Endothelial cell of umbilical vein (primary cell): ENCODE results near the gene RTN3. TPM values are rescaled to one million over a fixed set of nuclear protein-coding genes. Genes with fewer than 3 reads are reported as not detected.
"Not testable (repeated sequence)": the region's sequence is repeated elsewhere in the genome, so short reads cannot be mapped to it uniquely, and the experiment has no call there.

Experiments
- BruUV-seq: library from RNA; stranded (reverse); fragments of 400-500 nt; replicated peaks from 2 replicates; lab custom pipeline; 2021; lab: Mats Ljungman, UMichigan
- CTCF ChIA-PET: fragments of 300-600, 350-600 bp; sonication (Branson Sonifier 250); formaldehyde crosslinking; loops from one replicate; lab custom pipeline; 2021; ENCODE audit warnings: antibody characterized with exemption, inconsistent platforms; lab: Charles Lee
- POLR2A ChIA-PET: fragments of 300-600, 350-600 bp; sonication (Branson Sonifier 250); formaldehyde crosslinking; loops from one replicate; lab custom pipeline; 2021; ENCODE audit warnings: antibody characterized with exemption, inconsistent platforms; lab: Charles Lee
- DNase-seq: peaks from one replicate; pipeline ENCODE4 v3.0.0-alpha.2; 2011; ENCODE audit warnings: low read depth, low spot score
- FAIRE-seq: peaks from 2 replicates; lab custom pipeline; 2011; peaks lifted over from hg19 to GRCh38; lab: Jason Lieb, UNC
- H2AFZ ChIP-seq: 2 replicates; pipeline ENCODE4 v1.6.0; 2012; ENCODE audit warnings: low read depth, low read length, control low read depth, inconsistent platforms
- H3K27ac ChIP-seq: 2 replicates; pipeline ENCODE4 v1.5.1; 2011; ENCODE audit warnings: low read depth, mild to moderate bottlenecking, control low read depth, low read length, moderate library complexity; ENCODE audit not compliant: insufficient read depth
- H3K27me3 ChIP-seq, 2 experiments: 2 replicates each; pipeline versions ENCODE4 v1.6.0 to v1.6.1; 2011; ENCODE audit warnings: low read length in 2 of 2, mixed read lengths in 1 of 2; ENCODE audit not compliant: control insufficient read depth in 2 of 2, insufficient read depth in 2 of 2
- H3K36me3 ChIP-seq, 2 experiments: 2 replicates in 1 of 2; 3 replicates in 1 of 2; pipeline ENCODE4 v1.5.1; 2011; ENCODE audit warnings: low read length in 2 of 2, mild to moderate bottlenecking in 1 of 2, moderate library complexity in 1 of 2; ENCODE audit not compliant: control insufficient read depth in 2 of 2, insufficient read depth in 2 of 2; ENCODE audit errors: extremely low read depth in 1 of 2
- H3K4me1 ChIP-seq: 3 replicates; pipeline ENCODE4 v1.5.1; 2011; ENCODE audit warnings: mild to moderate bottlenecking, low read length; ENCODE audit not compliant: control insufficient read depth, insufficient read depth; ENCODE audit errors: extremely low read depth
- H3K4me2 ChIP-seq: 2 replicates; pipeline ENCODE4 v1.6.1; 2011; ENCODE audit warnings: low read length, control low read depth, mixed read lengths; ENCODE audit not compliant: insufficient read depth
- H3K4me3 ChIP-seq, 3 experiments: fragments of 200-600 bp in 1 of 3; sonication (generic), shearing (Covaris generic) in 1 of 3; replicated peaks in 1 of 3; 2 replicates each; pipeline ENCODE4 v1.5.1; 2011 to 2016; ENCODE audit warnings: control low read depth in 3 of 3, low read length in 3 of 3, mild to moderate bottlenecking in 2 of 3, inconsistent platforms in 1 of 3, low read depth in 1 of 3, moderate library complexity in 1 of 3; ENCODE audit not compliant: insufficient read depth in 1 of 3
- H3K79me2 ChIP-seq: 2 replicates; pipeline ENCODE4 v1.6.0; 2012; ENCODE audit warnings: low read length, inconsistent platforms; ENCODE audit not compliant: control insufficient read depth, insufficient read depth
- H3K9ac ChIP-seq: replicated peaks from 2 replicates; pipeline ENCODE3; 2011; ENCODE audit warnings: low read length, control low read depth; ENCODE audit not compliant: insufficient read depth; ENCODE audit errors: extremely low read depth
- H3K9me1 ChIP-seq: replicated peaks from 3 replicates; pipeline ENCODE4 v1.6.0; 2011; ENCODE audit warnings: mild to moderate bottlenecking, low read length; ENCODE audit not compliant: control insufficient read depth, insufficient read depth; ENCODE audit errors: extremely low read depth
- H3K9me3 ChIP-seq: replicated peaks from 2 replicates; pipeline ENCODE4 v1.5.1; 2012; ENCODE audit warnings: low read length, inconsistent platforms; ENCODE audit not compliant: control insufficient read depth, insufficient read depth
- H4K20me1 ChIP-seq: replicated peaks from 2 replicates; pipeline ENCODE3; 2011; ENCODE audit warnings: mild to moderate bottlenecking, low read length; ENCODE audit not compliant: control insufficient read depth, insufficient read depth; ENCODE audit errors: extremely low read depth
- CTCF ChIP-seq, 2 donors: IDR thresholded peaks; 1 replicate in 1 of 2; 2 replicates in 1 of 2; pipeline ENCODE4 v1.5.1; 2011; ENCODE audit warnings: low read length in 2 of 2, mild to moderate bottlenecking in 2 of 2, moderate library complexity in 2 of 2, control low read depth in 1 of 2, inconsistent platforms in 1 of 2, low read depth in 1 of 2; ENCODE audit not compliant: insufficient read depth in 1 of 2; ENCODE audit errors: extremely low read depth in 1 of 2
- EZH2 ChIP-seq: IDR thresholded peaks from 2 replicates; pipeline ENCODE4 v1.6.1; 2012; ENCODE audit warnings: borderline replicate concordance, low read depth, mild to moderate bottlenecking, moderate library complexity, low read length, inconsistent platforms; ENCODE audit not compliant: severe bottlenecking
- JUN ChIP-seq: IDR thresholded peaks from 2 replicates; pipeline ENCODE4 v1.6.1; 2011; ENCODE audit warnings: borderline replicate concordance, low read depth; ENCODE audit not compliant: insufficient read length, insufficient read depth
- MYC ChIP-seq: IDR thresholded peaks from one replicate; pipeline ENCODE4 v1.6.1; 2011; ENCODE audit warnings: mild to moderate bottlenecking, low read depth, low read length
- POLR2A ChIP-seq: IDR thresholded peaks from 2 replicates; pipeline ENCODE4 v1.6.1; 2012; ENCODE audit warnings: low read depth, mild to moderate bottlenecking, control low read depth, low read length
- dilution Hi-C: fragments of 300-500 bp; cut with MboI; formaldehyde crosslinking; loops from one replicate; pipeline ENCODE4 v1.15.0; 2019; ENCODE audit warnings: low sequenced_read_pairs; ENCODE audit not compliant: extremely low pct_ligation_motif_present
- intact Hi-C: fragments of 100-400 bp; cut with micrococcal nuclease; formaldehyde crosslinking; loops from one replicate; pipeline ENCODE4 v1.10.0; 2022
- polyA plus RNA-seq, 4 experiments: library from polyadenylated mRNA; depleted of rRNA in 3 of 4; stranded (reverse) in 3 of 4; unstranded in 1 of 4; fragments of >200 nt; gene quantifications; 2 replicates each; pipeline versions ENCODE4 v1.2.1 to v1.2.3, GENCODE V29; 2011 to 2012; ENCODE audit warnings: missing spikeins in 1 of 4
- total RNA-seq: library from RNA; stranded (reverse); gene quantifications from 2 replicates; pipeline ENCODE4 v1.2.3, GENCODE V29; 2021

Gene RTN3
- total and polyA plus RNA-seq, 2 donors (not counting 3 experiments of a cell fraction or from before 2014, with no cell fraction given), result 90.6 to 112 TPM

GRCh38 chr11:63635762-63636465 lies 45.4 kb upstream of the RTN3 start:
- POLR2A ChIA-PET, result no interaction called here
- no TSS peak for BruUV-seq
- H3K27ac ChIP-seq, result no peak overlapping the region
- H3K9me1 ChIP-seq, result no peaks in the 10 kb centered on the region
- DNase-seq (peak; percentile 68), FAIRE-seq (no peak)
- no peak overlapping the region for H3K4me3 ChIP-seq
- no peak overlapping the region for H3K9ac ChIP-seq
- no peak overlapping the region for H3K4me2 ChIP-seq
- no peaks in the 10 kb centered on the region for H3K27me3 ChIP-seq
- intact Hi-C loops (loop anchor here (1.0 to 10.0 kb wide), 3 partner anchors 157 to 609 kb away; no protein-coding TSS in a partner anchor), dilution Hi-C loops (no loop called here)
- H3K79me2 ChIP-seq, result no peaks in the 10 kb centered on the region
- CTCF ChIA-PET, result interaction anchor here (0.5 to 5.4 kb wide), 20 partner anchors 9 to 730 kb away, joined by 3 to 201 read pairs (median 5); partner anchors contain the start of genes PLAAT2 and PLAAT4
- H2AFZ ChIP-seq, result no peak overlapping the region
- no peaks in the 10 kb centered on the region for H3K9me3 ChIP-seq
- H3K4me1 ChIP-seq, result no peaks in the 10 kb centered on the region
- peaks cover 13 to 16% of the 10 kb centered on the region in 2 experiments for H3K36me3 ChIP-seq
- TF ChIP-seq JUN (no peak), EZH2 (no peak), MYC (no peak), CTCF (IDR thresholded peaks at IDR 0.05; ENCODE audit: extremely low read depth in 1 of 2, insufficient read depth in 1 of 2, low read depth in 1 of 2, low read length in 2 of 2) (peak; percentile 66), POLR2A (no peak)
- H4K20me1 ChIP-seq, result no peaks in the 10 kb centered on the region

GRCh38 chr11:63638436-63638835 lies 42.9 kb upstream of the RTN3 start:
- H3K79me2 ChIP-seq, H4K20me1 ChIP-seq, H2AFZ ChIP-seq, BruUV-seq, H3K4me2 ChIP-seq, dilution Hi-C loops, H3K9me1 ChIP-seq, H3K27ac ChIP-seq, H3K27me3 ChIP-seq, H3K4me1 ChIP-seq, DNase-seq, H3K4me3 ChIP-seq, H3K9ac ChIP-seq, FAIRE-seq, H3K9me3 ChIP-seq: not testable (repeated sequence)
- intact Hi-C loops, result loop anchor here (5.0 to 10.0 kb wide), 2 partner anchors 424 to 611 kb away; no protein-coding TSS in a partner anchor
- peaks cover 6 to 18% of the 10 kb centered on the region in 2 experiments for H3K36me3 ChIP-seq
- ChIA-PET POLR2A (interaction anchor here (1.1 kb wide), 1 partner anchor 11 kb away, joined by 4 read pairs; no protein-coding TSS in a partner anchor), CTCF (interaction anchor here (0.7 to 5.4 kb wide), 15 partner anchors 8 to 733 kb away, joined by 3 to 201 read pairs (median 4); no protein-coding TSS in a partner anchor)
